ENCODE results near the gene VHLL.

VHLL gene

DNA sequence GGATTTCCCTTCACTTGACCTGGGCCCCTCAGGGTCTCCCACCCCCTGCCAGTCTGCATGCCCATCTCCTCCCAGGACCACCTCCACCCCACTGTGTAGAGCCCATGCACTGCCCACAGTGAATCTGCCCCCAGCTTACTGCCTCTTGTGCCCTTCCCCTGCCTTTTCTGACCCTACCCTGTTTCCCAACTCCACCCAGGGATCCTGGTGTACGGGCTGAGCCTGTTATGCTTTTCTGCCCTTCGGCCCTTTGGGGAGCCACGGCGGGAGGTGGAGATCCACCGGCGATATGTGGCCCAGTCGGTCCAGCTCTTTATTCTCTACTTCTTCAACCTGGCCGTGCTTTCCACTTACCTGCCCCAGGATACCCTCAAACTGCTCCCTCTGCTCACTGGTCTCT is 13.0 kb downstream of the VHLL start:
- Histone ChIP-seq H3K27me3 (ENCODE audit: insufficient read depth, low read depth, severe bottlenecking) (no peaks in the 10 kb centered on the region), H3K36me3 (peaks cover 29% of the 10 kb centered on the region), H3K4me3 (ENCODE audit: low read depth, low read length) (no peak overlapping the region), H3K9me3 (ENCODE audit: severe bottlenecking) (no peaks in the 10 kb centered on the region), H3K27ac (no peak overlapping the region)
- no peak for DNase-seq
- TF ChIP-seq, protein P1, sequence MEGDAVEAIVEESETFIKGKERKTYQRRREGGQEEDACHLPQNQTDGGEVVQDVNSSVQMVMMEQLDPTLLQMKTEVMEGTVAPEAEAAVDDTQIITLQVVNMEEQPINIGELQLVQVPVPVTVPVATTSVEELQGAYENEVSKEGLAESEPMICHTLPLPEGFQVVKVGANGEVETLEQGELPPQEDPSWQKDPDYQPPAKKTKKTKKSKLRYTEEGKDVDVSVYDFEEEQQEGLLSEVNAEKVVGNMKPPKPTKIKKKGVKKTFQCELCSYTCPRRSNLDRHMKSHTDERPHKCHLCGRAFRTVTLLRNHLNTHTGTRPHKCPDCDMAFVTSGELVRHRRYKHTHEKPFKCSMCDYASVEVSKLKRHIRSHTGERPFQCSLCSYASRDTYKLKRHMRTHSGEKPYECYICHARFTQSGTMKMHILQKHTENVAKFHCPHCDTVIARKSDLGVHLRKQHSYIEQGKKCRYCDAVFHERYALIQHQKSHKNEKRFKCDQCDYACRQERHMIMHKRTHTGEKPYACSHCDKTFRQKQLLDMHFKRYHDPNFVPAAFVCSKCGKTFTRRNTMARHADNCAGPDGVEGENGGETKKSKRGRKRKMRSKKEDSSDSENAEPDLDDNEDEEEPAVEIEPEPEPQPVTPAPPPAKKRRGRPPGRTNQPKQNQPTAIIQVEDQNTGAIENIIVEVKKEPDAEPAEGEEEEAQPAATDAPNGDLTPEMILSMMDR (IDR thresholded peaks at IDR 0.05; ENCODE audit: low read depth, low read length): no peak

GRCh38 chr1:156285437-156285836 is 13.7 kb downstream of the VHLL start:
- Histone ChIP-seq H3K27me3 (ENCODE audit: insufficient read depth, low read depth, severe bottlenecking) (no peaks in the 10 kb centered on the region), H3K27ac (no peak overlapping the region), H3K4me3 (ENCODE audit: low read depth, low read length) (no peak overlapping the region), H3K36me3 (peaks cover 35% of the 10 kb centered on the region), H3K9me3 (ENCODE audit: severe bottlenecking) (no peaks in the 10 kb centered on the region)
- TF ChIP-seq, protein P1 (IDR thresholded peaks at IDR 0.05; ENCODE audit: low read depth, low read length): no peak
- DNase-seq: no peak

DNA sequence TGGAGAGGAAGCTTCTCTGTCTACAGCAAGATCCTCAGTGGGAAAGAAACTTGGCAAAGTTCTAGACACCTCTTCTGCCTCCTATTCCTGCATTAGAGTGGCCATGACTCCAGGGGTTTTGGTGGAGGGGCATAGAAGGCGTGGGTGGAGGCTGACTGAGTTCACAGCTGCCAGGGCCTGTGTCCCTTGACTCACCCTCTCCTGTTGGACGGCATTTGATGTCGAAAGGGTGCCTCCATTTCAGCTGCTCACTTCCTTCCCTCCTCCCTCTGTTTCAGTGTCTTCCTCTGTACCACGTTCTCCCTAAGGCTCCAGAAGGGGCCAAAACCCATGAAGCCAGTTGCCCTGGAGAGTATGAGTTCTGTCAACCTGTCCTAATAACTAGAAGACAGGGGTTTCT is 14.3 kb downstream of the VHLL start:
- TF ChIP-seq, protein P1 (IDR thresholded peaks at IDR 0.05; ENCODE audit: low read depth, low read length): no peak
- H3K36me3 ChIP-seq: peaks cover 38% of the 10 kb centered on the region
- no peaks in the 10 kb centered on the region for H3K9me3 ChIP-seq (ENCODE audit: severe bottlenecking)
- DNase-seq: no peak
- H3K4me3 ChIP-seq (ENCODE audit: low read depth, low read length): no peak overlapping the region
- H3K27ac ChIP-seq: no peak overlapping the region
- H3K27me3 ChIP-seq (ENCODE audit: insufficient read depth, low read depth, severe bottlenecking): no peaks in the 10 kb centered on the region

DNA sequence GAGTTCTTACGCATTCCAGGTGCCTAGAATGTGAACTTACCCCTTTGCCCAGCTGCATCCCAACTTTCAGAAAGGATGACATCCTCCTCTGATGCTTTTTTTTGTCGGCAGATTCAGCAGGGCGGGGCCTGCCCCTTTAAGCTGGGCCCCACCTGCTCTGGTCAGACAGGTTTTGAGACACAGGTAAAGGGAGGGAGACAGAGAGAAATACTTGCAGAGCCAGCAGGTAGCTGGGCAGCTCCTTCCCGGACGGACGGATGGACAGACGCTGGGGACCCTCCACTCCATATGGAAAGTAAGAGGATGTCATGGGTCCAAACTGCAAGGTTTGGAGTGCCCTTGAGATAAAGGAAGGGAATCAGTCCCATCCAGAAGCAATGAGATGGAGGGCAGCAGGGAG is 15.0 kb downstream of the VHLL start, which contains the start of gene TMEM79:
TMEM79 (plus strand) TSS at position 214 of the 400 bp plus-strand sequence. CDS start 902 bp downstream, outside the sequence.
- Histone ChIP-seq H3K27ac (peak within 1 kb of the TSS; percentile 98), H3K4me3 (ENCODE audit: low read depth, low read length) (peak within 1 kb of the TSS; percentile 81), H3K9me3 (ENCODE audit: severe bottlenecking) (no peaks in the 10 kb centered on the region), H3K36me3 (peaks cover 40% of the 10 kb centered on the region), H3K27me3 (ENCODE audit: insufficient read depth, low read depth, severe bottlenecking) (no peaks in the 10 kb centered on the region)
- TF ChIP-seq, protein P1 (IDR thresholded peaks at IDR 0.05; ENCODE audit: low read depth, low read length): no peak
- DNase-seq: no peak

DNA sequence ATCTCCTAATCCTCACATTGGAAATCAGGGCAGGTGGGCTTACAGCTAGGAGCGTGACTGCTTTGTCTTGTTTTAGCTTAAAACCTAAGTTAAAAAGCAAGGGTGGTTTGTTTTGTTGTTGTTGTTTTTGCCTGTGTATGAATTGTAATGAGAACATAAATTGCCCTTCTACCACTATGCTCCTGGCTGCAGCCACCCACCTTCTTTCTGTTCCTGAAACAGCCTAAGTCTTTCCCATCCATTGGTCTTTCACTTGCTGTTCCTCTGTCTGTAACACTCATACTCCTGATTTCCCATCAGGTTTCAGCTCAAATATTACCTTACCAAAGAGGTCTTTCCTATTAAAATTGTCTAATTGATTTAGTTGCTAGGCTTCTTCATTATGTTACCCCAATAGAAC is 15.6 kb downstream of the VHLL start:
- TF ChIP-seq, protein P1 (IDR thresholded peaks at IDR 0.05; ENCODE audit: low read depth, low read length): no peak
- Histone ChIP-seq H3K27me3 (ENCODE audit: insufficient read depth, low read depth, severe bottlenecking) (no peaks in the 10 kb centered on the region), H3K9me3 (ENCODE audit: severe bottlenecking) (no peaks in the 10 kb centered on the region), H3K27ac (peak overlapping the region; percentile 98), H3K36me3 (peaks cover 39% of the 10 kb centered on the region), H3K4me3 (ENCODE audit: low read depth, low read length) (peak overlapping the region; percentile 81)
- DNase-seq: no peak

Measured in WERI-Rb-1 (cell line).